Erythroblast (primary cell): ENCODE results near the gene ALDH1L2.

Experiments used
- GATA1 ChIP-seq: IDR thresholded peaks from 2 replicates; pipeline ENCODE4 v1.6.1; 2011; ENCODE audit warnings: low read depth, mild to moderate bottlenecking, control low read depth, low read length, moderate library complexity
- POLR2A ChIP-seq: IDR thresholded peaks from 2 replicates; pipeline ENCODE4 v1.6.1; 2011; ENCODE audit warnings: mild to moderate bottlenecking, low read length

- TF ChIP-seq POLR2A: no peak
- TF ChIP-seq GATA1: no peak
Observed at GRCh38 chr12:105026411-105026810, 57.8 kb downstream of the ALDH1L2 start.
